ENCODE measurements around the gene CLEC18A.
"Not testable (repeated sequence)": the region's sequence is repeated elsewhere in the genome, so short reads cannot be mapped to it uniquely, and the experiment has no call there.

CLEC18A gene
- total RNA-seq, result 0.56 to 1.2 reads per million in 2 donors

- DNase-seq, result not testable (repeated sequence)
Measured at GRCh38 chr16:69951017-69951671, at the start of gene CLEC18A. TSS of gene CLEC18A (plus strand) at chr16:69951334. CDS start at chr16:69951367, 33 bp downstream.

- no peak for DNase-seq
Measured at GRCh38 chr16:69903865-69904415, 47.2 kb upstream of the CLEC18A start.

GRCh38 chr16:69904495-69905170, 46.5 kb upstream of the CLEC18A start:
- DNase-seq, result no peak

- no peak for DNase-seq
Measured at GRCh38 chr16:69905171-69905555, 46.0 kb upstream of the CLEC18A start.

- no peak for DNase-seq
Measured at GRCh38 chr16:69906838-69907401, 44.2 kb upstream of the CLEC18A start.

- no peak for DNase-seq
Measured at GRCh38 chr16:69909043-69909442, 42.1 kb upstream of the CLEC18A start.

- no peak for DNase-seq
Measured at GRCh38 chr16:69909760-69910159, 41.4 kb upstream of the CLEC18A start.

- no peak for DNase-seq
Measured at GRCh38 chr16:69910964-69911363, 40.2 kb upstream of the CLEC18A start.

- no peak for DNase-seq
Measured at GRCh38 chr16:69916462-69916861, 34.7 kb upstream of the CLEC18A start.

GRCh38 chr16:69917311-69917710, 33.8 kb upstream of the CLEC18A start:
- DNase-seq, result no peak

GRCh38 chr16:69917739-69918138, 33.4 kb upstream of the CLEC18A start:
- no peak for DNase-seq

- DNase-seq, result no peak
Measured at GRCh38 chr16:69918241-69918640, 32.9 kb upstream of the CLEC18A start.

- DNase-seq, result no peak
Measured at GRCh38 chr16:69921127-69921526, 30.0 kb upstream of the CLEC18A start.

- DNase-seq, result no peak
Measured at GRCh38 chr16:69922200-69922599, 28.9 kb upstream of the CLEC18A start.

- no peak for DNase-seq
Measured at GRCh38 chr16:69924041-69924775, 26.9 kb upstream of the CLEC18A start.

- DNase-seq, result no peak
Measured at GRCh38 chr16:69924777-69925191, 26.4 kb upstream of the CLEC18A start.

GRCh38 chr16:69925311-69925710, 25.8 kb upstream of the CLEC18A start:
- DNase-seq, result no peak

GRCh38 chr16:69926241-69926640, 24.9 kb upstream of the CLEC18A start:
- no peak for DNase-seq

- DNase-seq, result no peak
Measured at GRCh38 chr16:69927056-69927757, 23.9 kb upstream of the CLEC18A start.

GRCh38 chr16:69928856-69929400, 22.2 kb upstream of the CLEC18A start:
- no peak for DNase-seq

GRCh38 chr16:69929480-69929879, 21.7 kb upstream of the CLEC18A start:
- DNase-seq, result no peak

GRCh38 chr16:69930117-69930776, 20.9 kb upstream of the CLEC18A start:
- no peak for DNase-seq
